Loucy (cell line): ENCODE results near the gene PEAK1.

Source experiments
- H2AFZ ChIP-seq: fragments of 200-600 bp; sonication (generic); 2 replicates; pipeline ENCODE4 v1.6.0; 2016; ENCODE audit warnings: antibody characterized with exemption, mild to moderate bottlenecking, low read length, moderate library complexity
- H3F3A ChIP-seq: fragments of 200-600 bp; 2 replicates; pipeline ENCODE4 v1.6.0; 2016; ENCODE audit warnings: antibody characterized with exemption, low read depth, mild to moderate bottlenecking
- H3K27me3 ChIP-seq: fragments of 200-600 bp; sonication (generic); 2 replicates; pipeline ENCODE4 v1.6.1; 2014; ENCODE audit warnings: low read length, mild to moderate bottlenecking; ENCODE audit not compliant: insufficient read depth, poor library complexity, severe bottlenecking
- H3K36me3 ChIP-seq: fragments of 200-600 bp; sonication (generic); 2 replicates; pipeline ENCODE4 v1.6.1; 2016; ENCODE audit warnings: low read length; ENCODE audit not compliant: insufficient read depth
- H3K4me1 ChIP-seq: fragments of 200-600 bp; sonication (generic); 2 replicates; pipeline ENCODE4 v1.5.1; 2014; ENCODE audit warnings: low read length, mild to moderate bottlenecking; ENCODE audit not compliant: insufficient read depth, poor library complexity, severe bottlenecking
- H3K4me2 ChIP-seq: fragments of 200-600 bp; sonication (generic); 2 replicates; pipeline ENCODE4 v1.6.0; 2014; ENCODE audit warnings: antibody characterized with exemption, low read length, low read depth, mild to moderate bottlenecking; ENCODE audit not compliant: poor library complexity, severe bottlenecking
- H3K4me3 ChIP-seq: fragments of 200-600 bp; sonication (generic); 2 replicates; pipeline ENCODE4 v1.5.1; 2014; ENCODE audit warnings: low read length, mild to moderate bottlenecking, mixed read lengths; ENCODE audit not compliant: poor library complexity, severe bottlenecking
- H3K79me2 ChIP-seq: fragments of 200-600 bp; sonication (generic); 2 replicates; pipeline ENCODE4 v1.6.1; 2014; ENCODE audit warnings: low read length; ENCODE audit not compliant: insufficient read depth
- H3K9ac ChIP-seq: fragments of 200-600 bp; sonication (generic); 2 replicates; pipeline ENCODE4 v1.6.0; 2014; ENCODE audit warnings: mild to moderate bottlenecking, low read depth, low read length, moderate library complexity; ENCODE audit not compliant: poor library complexity, severe bottlenecking
- H3K9me2 ChIP-seq: fragments of 200-600 bp; sonication (generic); replicated peaks from 2 replicates; pipeline ENCODE4 v1.6.1; 2016; ENCODE audit warnings: low read depth, low read length, mixed read lengths
- H3K9me3 ChIP-seq: fragments of 200-600 bp; sonication (generic); 2 replicates; pipeline ENCODE4 v1.6.1; 2014; ENCODE audit warnings: mild to moderate bottlenecking, antibody characterized with exemption, low read length, low read depth; ENCODE audit not compliant: insufficient read depth
- H4K20me1 ChIP-seq: fragments of 200-600 bp; sonication (generic); 2 replicates; pipeline ENCODE4 v1.6.0; 2014; ENCODE audit warnings: antibody characterized with exemption, low read length, mild to moderate bottlenecking; ENCODE audit not compliant: insufficient read depth, poor library complexity, severe bottlenecking
- CTCF ChIP-seq: fragments of 200-600 bp; sonication (generic); conservative IDR thresholded peaks from 2 replicates; pipeline ENCODE4 v1.5.1; 2014; ENCODE audit warnings: mild to moderate bottlenecking, antibody characterized with exemption, low read length
- EZH2phosphoT487 ChIP-seq: fragments of 200-600 bp; IDR thresholded peaks from 2 replicates; pipeline ENCODE4 v1.6.1; 2018; ENCODE audit warnings: antibody characterized with exemption, mild to moderate bottlenecking, moderate library complexity, borderline replicate concordance

Gene PEAK1

GRCh38 chr15:77251662-77252061, 168.2 kb downstream of the PEAK1 start:
- Histone ChIP-seq H3K36me3 (0 out of 2 replicates have a peak, but pooled peaks cover 6% of the 10 kb centered on the region), H2AFZ (no peak overlapping the region), H4K20me1 (no peaks in the 10 kb centered on the region), H3K79me2 (no peaks in the 10 kb centered on the region), H3K4me3 (no peak overlapping the region), H3K4me2 (no peak overlapping the region), H3K27me3 (no peaks in the 10 kb centered on the region), H3K9ac (no peak overlapping the region), H3K4me1 (no peaks in the 10 kb centered on the region), H3K9me3 (no peaks in the 10 kb centered on the region), H3K9me2 (no peaks in the 10 kb centered on the region), H3F3A (no peaks in the 10 kb centered on the region)
- TF ChIP-seq EZH2phosphoT487, result no peak

GRCh38 chr15:77247116-77247515, 172.8 kb downstream of the PEAK1 start:
- Histone ChIP-seq H3K79me2 (no peaks in the 10 kb centered on the region), H2AFZ (no peak overlapping the region), H3K4me2 (no peak overlapping the region), H3K4me1 (peaks cover 6% of the 10 kb centered on the region), H3K27me3 (no peaks in the 10 kb centered on the region), H3K9me3 (no peaks in the 10 kb centered on the region), H3F3A (no peaks in the 10 kb centered on the region), H3K36me3 (0 out of 2 replicates have a peak, but pooled peaks cover 6% of the 10 kb centered on the region), H4K20me1 (no peaks in the 10 kb centered on the region), H3K4me3 (no peak overlapping the region), H3K9me2 (no peaks in the 10 kb centered on the region), H3K9ac (no peak overlapping the region)
- TF ChIP-seq CTCF (no peak), EZH2phosphoT487 (no peak)

- no peaks in the 10 kb centered on the region for H3K36me3 ChIP-seq
- TF ChIP-seq CTCF, result no peak
- no peak for TF ChIP-seq EZH2phosphoT487
- no peak overlapping the region for H3K4me2 ChIP-seq
- H3F3A ChIP-seq, result no peaks in the 10 kb centered on the region
- no peak overlapping the region for H3K9ac ChIP-seq
- no peak overlapping the region for H2AFZ ChIP-seq
- H3K4me1 ChIP-seq, result peaks cover 6% of the 10 kb centered on the region
- H4K20me1 ChIP-seq, result no peaks in the 10 kb centered on the region
- no peaks in the 10 kb centered on the region for H3K27me3 ChIP-seq
- no peaks in the 10 kb centered on the region for H3K79me2 ChIP-seq
- no peaks in the 10 kb centered on the region for H3K9me2 ChIP-seq
- H3K9me3 ChIP-seq, result no peaks in the 10 kb centered on the region
- no peak overlapping the region for H3K4me3 ChIP-seq
Observed at GRCh38 chr15:77243716-77244401, 176.0 kb downstream of the PEAK1 start.

- no peaks in the 10 kb centered on the region for H3K9me2 ChIP-seq
- H2AFZ ChIP-seq, result no peak overlapping the region
- H3K79me2 ChIP-seq, result no peaks in the 10 kb centered on the region
- H4K20me1 ChIP-seq, result no peaks in the 10 kb centered on the region
- TF ChIP-seq CTCF, result no peak
- TF ChIP-seq EZH2phosphoT487, result no peak
- H3K4me1 ChIP-seq, result peaks cover 6% of the 10 kb centered on the region
- no peak overlapping the region for H3K9ac ChIP-seq
- H3K9me3 ChIP-seq, result no peaks in the 10 kb centered on the region
- H3K27me3 ChIP-seq, result no peaks in the 10 kb centered on the region
- H3K4me3 ChIP-seq, result no peak overlapping the region
- H3K36me3 ChIP-seq, result no peaks in the 10 kb centered on the region; the same call in 1 of the 2 replicates
- H3F3A ChIP-seq, result no peaks in the 10 kb centered on the region
- no peak overlapping the region for H3K4me2 ChIP-seq
Observed at GRCh38 chr15:77243135-77243534, 176.8 kb downstream of the PEAK1 start.
